Stimulated activated CD8-positive, alpha-beta memory T cell treated with anti-CD3 and anti-CD28 coated beads, Interleukin-15, amount 100 ng/mL, for 48 hours (primary cell): Measurements from ENCODE around the gene CYP2D6.

Source experiments
- DNase-seq, 2 donors: peaks; one replicate each; pipeline ENCODE4 v3.0.0-alpha.2; 2020; ENCODE audit warnings: low read depth in 2 of 2

The CYP2D6 gene

DNA sequence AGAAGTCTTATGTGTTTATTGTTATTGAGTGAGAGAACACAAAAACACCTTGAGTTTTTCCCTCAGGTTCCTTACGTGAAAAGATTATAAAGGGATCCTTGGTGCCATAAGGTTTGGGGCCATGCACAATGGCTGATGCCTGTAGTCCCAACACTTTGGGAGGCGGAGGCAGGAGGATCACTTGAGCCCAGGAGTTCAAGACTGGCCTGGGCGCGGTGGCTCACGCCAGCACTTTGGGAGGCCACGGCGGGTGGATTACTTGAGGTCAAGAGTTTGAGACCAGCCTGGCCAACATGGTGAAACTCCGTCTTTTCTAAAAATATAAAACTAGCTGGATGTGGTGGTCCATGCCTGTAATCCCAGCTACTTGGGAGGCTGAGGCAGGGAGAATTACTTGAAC, 45.7 kb downstream of the CYP2D6 start:
- no peak for DNase-seq

DNA sequence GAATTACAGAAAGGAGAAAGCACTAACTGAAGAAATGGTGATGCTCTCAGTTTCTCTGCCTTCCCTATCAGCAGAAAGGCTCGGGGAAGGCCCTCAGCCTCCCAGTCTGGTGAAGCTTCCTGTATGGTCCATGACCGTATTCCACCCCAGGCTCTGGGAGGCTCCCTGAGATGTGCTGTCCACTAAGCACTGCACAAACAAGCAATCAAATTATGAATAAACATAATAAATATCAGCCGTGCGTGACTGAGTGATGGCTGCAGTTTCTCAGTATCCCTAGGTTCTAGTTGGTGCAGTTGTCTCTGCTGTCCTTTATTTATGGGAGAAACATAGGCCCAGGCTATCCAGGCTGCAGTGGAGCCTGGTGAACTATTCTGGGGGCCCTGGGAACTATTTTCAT, 47.5 kb downstream of the CYP2D6 start:
- no peak for DNase-seq

DNA sequence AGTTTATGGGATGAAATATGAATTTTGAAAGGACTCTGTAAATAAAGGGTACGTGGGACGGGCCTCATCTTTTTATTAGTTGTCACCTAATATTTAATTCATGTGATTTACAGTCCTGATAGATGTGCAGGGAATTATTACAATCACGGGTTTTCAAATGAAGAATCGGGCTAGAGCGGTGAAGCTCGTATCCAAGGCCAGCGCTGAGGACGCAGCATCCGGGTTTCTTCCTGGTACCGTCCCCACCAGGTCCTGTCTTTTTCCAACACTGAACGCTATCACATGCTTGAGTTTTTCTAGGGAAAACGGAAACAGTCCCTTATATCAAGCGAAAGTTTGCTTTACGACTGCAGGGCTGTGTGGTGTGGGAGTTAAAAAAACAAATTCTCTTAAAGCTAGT, 50.3 kb downstream of the CYP2D6 start:
- DNase-seq, result no peak

DNA sequence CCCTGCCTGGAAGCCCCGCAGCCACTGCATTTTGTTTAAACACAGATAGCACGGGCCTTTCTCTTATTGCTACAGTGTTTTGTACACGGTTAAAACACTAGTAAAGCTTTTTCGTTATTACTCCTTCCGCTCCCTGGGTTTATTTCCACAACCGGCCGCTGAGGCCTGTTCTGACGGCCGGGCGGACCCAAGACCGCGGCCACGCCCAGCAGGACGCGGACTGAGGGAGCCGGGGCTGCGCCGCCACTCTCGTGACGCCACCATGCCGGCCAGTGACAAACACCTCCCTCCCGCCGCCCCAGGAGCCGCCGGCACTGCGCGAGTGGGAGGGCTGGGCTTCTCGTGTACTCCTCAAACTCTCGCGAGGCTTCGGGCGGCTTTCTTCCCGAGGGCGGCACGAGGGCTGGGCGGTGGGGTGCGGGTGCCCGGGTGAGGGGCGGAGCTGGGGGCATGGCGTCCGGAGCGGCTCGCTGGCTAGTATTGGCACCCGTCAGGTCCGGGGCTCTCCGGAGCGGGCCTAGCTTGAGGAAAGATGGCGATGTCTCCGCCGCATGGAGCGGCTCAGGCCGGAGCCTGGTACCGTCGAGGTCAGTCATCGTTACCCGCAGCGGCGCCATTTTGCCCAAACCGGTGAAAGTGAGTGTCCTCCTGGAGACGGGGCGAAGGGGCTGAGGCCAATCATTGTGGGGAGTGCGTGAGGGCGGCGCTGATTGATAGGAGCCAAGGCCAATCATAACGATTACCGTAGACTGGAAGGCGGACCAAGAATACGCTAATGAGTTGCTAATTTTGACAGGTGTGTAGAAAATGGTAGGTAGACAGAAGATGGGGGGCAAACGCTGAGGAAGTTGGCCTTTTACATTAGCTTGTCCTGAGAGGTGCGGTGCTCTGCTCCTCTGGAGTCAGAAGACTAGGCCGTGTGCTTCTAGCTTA, 51.0 kb downstream of the CYP2D6 start, which contains the start of gene SMDT1:
TSS of gene SMDT1 (plus strand) at position 382 of the 933 bp plus-strand sequence. CDS start at position 451, 69 bp downstream.
- peak; percentile 97 for DNase-seq

DNA sequence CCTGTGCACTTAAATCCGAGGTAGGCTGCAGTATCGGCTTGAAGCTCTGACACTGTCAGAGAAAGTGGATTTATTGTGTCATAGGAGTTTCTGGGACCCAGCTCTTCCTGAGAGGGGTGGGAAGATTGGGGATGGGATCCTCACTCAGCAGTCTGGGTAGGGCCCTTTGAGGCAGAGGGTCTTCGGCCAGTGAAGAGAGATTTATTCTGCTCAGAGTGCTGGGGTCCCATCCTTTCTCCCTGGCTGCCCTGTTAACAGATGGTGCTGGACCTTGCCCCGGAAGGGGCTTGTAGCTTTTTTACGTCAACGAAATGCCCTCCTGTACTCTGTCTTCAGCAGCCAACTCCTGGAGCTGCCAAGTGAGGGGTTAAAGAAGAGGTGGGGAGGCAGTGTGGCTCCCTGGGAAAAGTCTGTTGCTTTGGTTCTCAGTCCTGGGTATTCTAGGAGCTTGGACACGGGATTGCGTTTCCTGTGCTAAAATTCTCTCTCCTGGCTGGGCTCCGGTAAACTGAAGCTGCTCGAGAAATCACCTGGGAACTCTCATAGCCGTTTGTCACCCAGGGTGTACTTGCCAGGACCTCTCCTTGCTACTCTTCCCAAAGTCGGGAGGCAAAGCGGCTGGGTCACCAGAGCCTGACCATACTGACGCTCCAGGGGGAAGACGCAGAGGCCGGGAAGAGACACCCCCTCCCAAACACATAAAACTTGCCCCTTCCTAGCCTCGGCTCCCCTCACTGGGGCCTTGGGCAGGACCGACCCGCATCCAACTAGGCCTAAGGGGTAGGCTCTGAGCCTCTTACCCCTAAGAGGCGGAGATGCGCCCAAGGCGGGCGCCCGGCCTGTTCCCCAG, 51.9 kb downstream of the CYP2D6 start:
- no peak for DNase-seq

DNA sequence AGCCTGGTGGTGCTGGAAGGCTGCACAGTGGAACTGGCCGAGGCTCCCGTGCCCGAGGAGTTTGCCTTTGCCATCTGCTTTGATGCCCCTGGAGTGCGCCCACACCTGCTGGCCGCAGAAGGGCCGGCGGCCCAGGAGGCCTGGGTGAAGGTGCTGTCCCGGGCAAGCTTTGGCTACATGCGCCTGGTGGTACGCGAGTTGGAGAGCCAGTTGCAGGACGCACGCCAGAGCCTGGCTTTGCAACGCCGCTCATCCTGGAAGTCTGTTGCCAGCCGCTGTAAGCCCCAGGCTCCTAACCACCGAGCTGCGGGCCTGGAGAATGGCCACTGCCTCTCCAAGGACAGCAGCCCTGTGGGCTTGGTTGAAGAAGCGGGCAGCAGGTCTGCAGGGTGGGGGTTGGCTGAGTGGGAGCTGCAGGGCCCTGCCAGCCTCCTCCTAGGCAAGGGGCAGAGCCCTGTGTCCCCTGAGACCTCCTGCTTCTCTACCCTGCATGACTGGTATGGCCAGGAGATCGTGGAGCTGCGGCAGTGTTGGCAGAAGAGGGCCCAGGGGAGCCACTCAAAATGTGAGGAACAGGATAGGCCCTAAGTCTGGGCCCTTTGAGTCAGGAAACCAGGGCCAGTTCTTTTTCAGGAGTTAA, 53.0 kb downstream of the CYP2D6 start:
- no peak for DNase-seq

DNA sequence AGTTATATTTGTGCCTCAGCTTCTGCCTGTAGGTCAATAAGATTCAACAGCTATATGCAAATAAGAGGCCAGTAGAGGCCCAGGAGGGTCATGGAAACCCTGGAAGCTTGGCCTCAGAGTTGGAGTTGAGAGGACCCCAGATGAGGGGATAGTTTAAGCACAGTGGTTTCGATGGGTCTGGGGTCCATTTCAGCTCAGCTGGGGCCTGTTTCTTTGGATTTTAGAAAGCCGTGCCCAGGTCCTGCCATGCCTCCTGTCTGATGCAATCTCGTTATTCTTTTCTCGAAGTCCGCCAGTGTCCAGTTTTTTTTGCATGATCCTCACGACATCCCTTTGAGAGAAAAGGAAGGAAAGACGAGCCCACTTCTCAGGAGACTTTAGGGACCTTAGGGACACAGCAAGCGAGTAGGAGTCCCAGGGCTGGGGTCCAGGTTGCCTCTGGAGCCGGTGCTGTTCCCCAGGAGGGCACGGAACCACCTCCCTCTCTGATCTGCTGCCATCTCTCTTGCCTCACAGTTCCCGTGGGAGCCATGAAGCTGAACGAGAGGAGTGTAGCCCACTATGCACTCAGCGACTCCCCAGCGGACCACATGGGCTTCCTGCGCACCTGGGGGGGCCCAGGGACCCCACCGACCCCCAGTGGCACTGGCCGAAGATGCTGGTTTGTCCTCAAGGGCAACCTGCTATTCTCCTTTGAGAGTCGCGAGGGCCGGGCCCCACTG, 53.7 kb downstream of the CYP2D6 start:
- no peak for DNase-seq
